ENCODE measurements around the gene GOLPH3L. TPM values are rescaled to one million over a fixed set of nuclear protein-coding genes. Genes with fewer than 3 reads are reported as not detected.

GOLPH3L gene
- total RNA-seq, 1 donor from 2014 or later, result 29.3 TPM

DNA sequence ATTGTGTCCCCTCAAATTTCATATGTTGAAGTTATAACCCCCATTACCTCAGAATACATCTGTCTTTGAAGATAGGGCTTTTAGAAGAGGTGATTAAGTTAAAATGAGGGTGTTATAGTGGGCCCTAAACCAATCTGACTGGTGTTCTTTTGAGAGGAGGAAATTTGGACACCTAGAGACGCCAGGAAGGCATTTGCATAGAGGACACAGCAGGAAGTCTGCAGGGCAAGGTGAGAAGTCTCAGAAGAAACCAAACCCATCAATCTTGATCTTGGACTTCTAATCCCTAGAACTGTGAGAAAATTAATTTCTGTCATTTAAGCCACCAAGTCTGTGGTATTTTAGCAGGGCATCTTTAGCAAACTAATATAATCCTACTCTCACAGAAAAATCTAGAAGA, 13.0 kb downstream of the GOLPH3L start:
- no peak overlapping the region for H3K9ac ChIP-seq
- H3K36me3 ChIP-seq, result no peaks in the 10 kb centered on the region
- no peak overlapping the region for H3K4me3 ChIP-seq
- no peaks in the 10 kb centered on the region for H4K20me1 ChIP-seq (ENCODE audit: low read depth)
- H3K27me3 ChIP-seq, result no peaks in the 10 kb centered on the region
- H3K79me2 ChIP-seq (ENCODE audit: low read depth), result peaks cover 6% of the 10 kb centered on the region
- no peak overlapping the region for H3K27ac Mint-ChIP-seq
- H3K4me3 Mint-ChIP-seq, result no peak overlapping the region
- TF ChIP-seq CTCF (IDR thresholded peaks at IDR 0.05), result no peak
- TF ChIP-seq EZH2 (IDR thresholded peaks at IDR 0.05), result no peak
- no peak for TF ChIP-seq EZH2phosphoT487 (IDR thresholded peaks at IDR 0.05)
- no peaks in the 10 kb centered on the region for H3K9me3 Mint-ChIP-seq
- H3K4me1 Mint-ChIP-seq, result no peaks in the 10 kb centered on the region
- no peak overlapping the region for H2AFZ ChIP-seq (replicated peaks)
- H3K27ac ChIP-seq, result no peak overlapping the region
- no peaks in the 10 kb centered on the region for H3K4me1 ChIP-seq
- no peak overlapping the region for H3K4me2 ChIP-seq
- no peaks in the 10 kb centered on the region for H3K9me3 ChIP-seq (ENCODE audit: low read depth)
- DNase-seq (ENCODE audit: low spot score), result no peak
- H3K36me3 Mint-ChIP-seq, result peaks cover 14% of the 10 kb centered on the region
- H3K27me3 Mint-ChIP-seq (ENCODE audit: insufficient read depth, low read depth), result no peaks in the 10 kb centered on the region
- H3F3A ChIP-seq (ENCODE audit: low read depth), result peaks cover 4% of the 10 kb centered on the region

- H2AFZ ChIP-seq (replicated peaks), result no peak overlapping the region
- H3K79me2 ChIP-seq (ENCODE audit: low read depth), result peaks cover 13% of the 10 kb centered on the region
- no peaks in the 10 kb centered on the region for H3K4me1 ChIP-seq
- no peak overlapping the region for H3K9ac ChIP-seq
- H3K27me3 Mint-ChIP-seq (ENCODE audit: insufficient read depth, low read depth), result no peaks in the 10 kb centered on the region
- peaks cover 10% of the 10 kb centered on the region for H3K36me3 Mint-ChIP-seq
- no peak for DNase-seq (ENCODE audit: low spot score)
- TF ChIP-seq EZH2phosphoT487 (IDR thresholded peaks at IDR 0.05) (no peak), EZH2 (IDR thresholded peaks at IDR 0.05) (no peak), CTCF (IDR thresholded peaks at IDR 0.05) (no peak)
- H3K36me3 ChIP-seq, result no peaks in the 10 kb centered on the region
- no peak overlapping the region for H3K4me3 ChIP-seq
- H3K4me2 ChIP-seq, result no peak overlapping the region
- no peak overlapping the region for H3K27ac ChIP-seq
- H3K4me3 Mint-ChIP-seq, result no peak overlapping the region
- no peaks in the 10 kb centered on the region for H3K9me3 ChIP-seq (ENCODE audit: low read depth)
- no peaks in the 10 kb centered on the region for H4K20me1 ChIP-seq (ENCODE audit: low read depth)
- H3K4me1 Mint-ChIP-seq, result no peaks in the 10 kb centered on the region
- no peaks in the 10 kb centered on the region for H3K9me3 Mint-ChIP-seq
- peaks cover 4% of the 10 kb centered on the region for H3F3A ChIP-seq (ENCODE audit: low read depth)
- H3K27me3 ChIP-seq, result no peaks in the 10 kb centered on the region
- H3K27ac Mint-ChIP-seq, result no peak overlapping the region
These were observed 18.0 kb downstream of the GOLPH3L start for GRCh38 chr1:150678988-150679387.

- no peak overlapping the region for H3K4me3 ChIP-seq
- no peak overlapping the region for H3K4me2 ChIP-seq
- H2AFZ ChIP-seq (replicated peaks), result no peak overlapping the region
- H3K27me3 ChIP-seq, result no peaks in the 10 kb centered on the region
- Mint-ChIP-seq H3K9me3 (no peaks in the 10 kb centered on the region), H3K4me1 (no peaks in the 10 kb centered on the region), H3K4me3 (no peak overlapping the region), H3K27ac (no peak overlapping the region), H3K27me3 (ENCODE audit: insufficient read depth, low read depth) (no peaks in the 10 kb centered on the region), H3K36me3 (peaks cover 4% of the 10 kb centered on the region)
- peaks cover 5% of the 10 kb centered on the region for H3K36me3 ChIP-seq
- TF ChIP-seq EZH2 (IDR thresholded peaks at IDR 0.05), result no peak
- no peak for TF ChIP-seq CTCF (IDR thresholded peaks at IDR 0.05)
- TF ChIP-seq EZH2phosphoT487 (IDR thresholded peaks at IDR 0.05), result no peak
- H3K9ac ChIP-seq, result no peak overlapping the region
- H3K9me3 ChIP-seq (ENCODE audit: low read depth), result no peaks in the 10 kb centered on the region
- no peaks in the 10 kb centered on the region for H4K20me1 ChIP-seq (ENCODE audit: low read depth)
- no peak for DNase-seq (ENCODE audit: low spot score)
- no peaks in the 10 kb centered on the region for H3K4me1 ChIP-seq
- peaks cover 4% of the 10 kb centered on the region for H3F3A ChIP-seq (ENCODE audit: low read depth)
- H3K79me2 ChIP-seq (ENCODE audit: low read depth), result peaks cover 17% of the 10 kb centered on the region
- no peak overlapping the region for H3K27ac ChIP-seq
These were observed 22.1 kb downstream of the GOLPH3L start for GRCh38 chr1:150674881-150675280.

All from neural progenitor cell (in vitro differentiated cells).